ENCODE results near the gene LRP1B.

GRCh38 chr2:141058556-141058955 is 1072.3 kb downstream of the LRP1B start:
- TF ChIP-seq CTCF (IDR thresholded peaks at IDR 0.05; ENCODE audit: low read length), result no peak
- TF ChIP-seq EZH2 (optimal IDR thresholded peaks at IDR 0.05; ENCODE audit: low read depth, low read length), result no peak
- TF ChIP-seq EZH2phosphoT487 (IDR thresholded peaks at IDR 0.05; ENCODE audit: low read length), result no peak
